A549 (cell line): Measurements from ENCODE around the gene CPAMD8. TPM values are rescaled to one million over a fixed set of nuclear protein-coding genes. Genes with fewer than 3 reads are reported as not detected.
A peak's percentile ranks its signal among the peaks of the same experiment; 100 is the strongest.

Source experiments
- ATAC-seq, 2 experiments: fragments of 200-7000 bp in 1 of 2; fragments of >200 bp in 1 of 2; cut with Nextera tagmentation in 1 of 2; cut with Tn5 transposase in 1 of 2; 3 replicates each; pipeline versions ENCODE4 v1.8.0 to v1.9.1; 2018 to 2020; ENCODE audit warnings: mild to moderate bottlenecking in 1 of 2, moderate library complexity in 1 of 2
- CTCF ChIA-PET: fragments of 300-600 bp; sonication (Branson Sonifier 250); formaldehyde crosslinking; extraction: SDS; loops from one replicate; lab custom pipeline; 2021; ENCODE audit warnings: antibody characterized with exemption, inconsistent platforms; lab: Yijun Ruan, JAX
- POLR2A ChIA-PET: fragments of 350-600 bp; formaldehyde crosslinking; extraction: SDS; loops from one replicate; lab custom pipeline; 2021; ENCODE audit warnings: antibody characterized with exemption, inconsistent platforms; lab: Yijun Ruan, JAX
- DNase-seq, 2 experiments: peaks; one replicate each; pipeline versions ENCODE4 v3.0.0 to v3.0.0-alpha.2; 2011 to 2016; ENCODE audit warnings: low read depth in 1 of 2, low spot score in 1 of 2
- FAIRE-seq: peaks from 2 replicates; lab custom pipeline; 2011; peaks lifted over from hg19 to GRCh38; lab: Jason Lieb, UNC
- H3K27ac ChIP-seq, 2 experiments: fragments of >200 bp; sonication (Bioruptor Twin); formaldehyde crosslinking; 3 replicates each; pipeline ENCODE4 v1.5.1; 2016 to 2017
- H3K4me1 ChIP-seq: fragments of >200 bp; sonication (Bioruptor Twin); formaldehyde crosslinking; 3 replicates; pipeline ENCODE4 v1.6.1; 2016
- H3K4me2 ChIP-seq: fragments of >200 bp; sonication (Bioruptor Twin); formaldehyde crosslinking; 3 replicates; pipeline ENCODE4 v1.6.1; 2016
- H3K4me3 ChIP-seq: fragments of >200 bp; sonication (Bioruptor Twin); formaldehyde crosslinking; 3 replicates; pipeline ENCODE4 v1.5.1; 2016
- H3K9me3 ChIP-seq: fragments of >200 bp; sonication (Bioruptor Twin); formaldehyde crosslinking; 3 replicates; pipeline ENCODE4 v1.6.1; 2016
- BHLHE40 ChIP-seq: IDR thresholded peaks from 2 replicates; pipeline ENCODE4 v1.6.1; 2012; ENCODE audit warnings: low read depth, low read length, inconsistent platforms
- CBX2 ChIP-seq: fragments of 200-600 bp; sonication (generic); IDR thresholded peaks from 2 replicates; pipeline ENCODE4 v1.6.1; 2016; ENCODE audit warnings: low read depth, mild to moderate bottlenecking, borderline replicate concordance
- CHD2 ChIP-seq: fragments of 150-350 bp; IDR thresholded peaks from 2 replicates; pipeline ENCODE4 v1.6.1; 2014; ENCODE audit warnings: low read length; ENCODE audit not compliant: partially characterized antibody
- CTCF ChIP-seq: fragments of >200 bp; sonication (Bioruptor Twin); formaldehyde crosslinking; IDR thresholded peaks from 3 replicates; pipeline ENCODE4 v1.5.1; 2016
- ESRRA ChIP-seq: fragments of 150-350 bp; IDR thresholded peaks from 2 replicates; pipeline ENCODE4 v1.6.1; 2014; ENCODE audit warnings: mild to moderate bottlenecking, low read length, borderline replicate concordance
- FOSL2 ChIP-seq, 2 experiments: fragments of 450-650 bp in 1 of 2; fragments of >200 bp in 1 of 2; sonication (Bioruptor Twin) in 1 of 2; formaldehyde crosslinking; IDR thresholded peaks; 2 replicates each; pipeline versions ENCODE4 v1.5.0 to v1.6.1; 2016 to 2020; ENCODE audit warnings: mild to moderate bottlenecking in 1 of 2, moderate library complexity in 1 of 2
- GATA3 ChIP-seq: IDR thresholded peaks from 2 replicates; pipeline ENCODE4 v1.6.1; 2012; ENCODE audit warnings: borderline replicate concordance
- HMGXB4 ChIP-seq: fragments of 250-450 bp; sonication (Bioruptor Pico); IDR thresholded peaks from 2 replicates; pipeline ENCODE4 v1.5.0; 2021; ENCODE audit warnings: mild to moderate bottlenecking, moderate library complexity, borderline replicate concordance
- MAFK ChIP-seq: fragments of 450-650 bp; IDR thresholded peaks from 2 replicates; pipeline ENCODE4 v1.6.1; 2014; ENCODE audit not compliant: partially characterized antibody
- NR3C1 ChIP-seq: fragments of >200 bp; sonication (Bioruptor Twin); formaldehyde crosslinking; IDR thresholded peaks from 3 replicates; pipeline ENCODE4 v1.6.1; 2017
- POLR2AphosphoS2 ChIP-seq: conservative IDR thresholded peaks from 2 replicates; pipeline ENCODE4 v1.6.1; 2012; ENCODE audit warnings: low read length, improper control_type of control experiment, inconsistent platforms
- RAD21 ChIP-seq, 2 experiments: fragments of >200 bp in 1 of 2; sonication (Bioruptor Twin) in 1 of 2; formaldehyde crosslinking in 1 of 2; IDR thresholded peaks in 1 of 2; conservative IDR thresholded peaks in 1 of 2; 2 replicates in 1 of 2; 3 replicates in 1 of 2; pipeline ENCODE4 v1.6.1; 2012 to 2018; ENCODE audit warnings: inconsistent platforms in 1 of 2
- RARB ChIP-seq: fragments of 250-450 bp; sonication (Bioruptor Pico); IDR thresholded peaks from 2 replicates; pipeline ENCODE4 v1.8.0; 2021; ENCODE audit warnings: mild to moderate bottlenecking, moderate library complexity
- SMC3 ChIP-seq: fragments of >200 bp; sonication (Bioruptor Twin); formaldehyde crosslinking; IDR thresholded peaks from 3 replicates; pipeline ENCODE4 v1.6.1; 2018; ENCODE audit warnings: inconsistent platforms
- SREBF2 ChIP-seq: fragments of 450-650 bp; IDR thresholded peaks from 2 replicates; pipeline ENCODE4 v1.6.1; 2014; ENCODE audit warnings: mild to moderate bottlenecking, moderate library complexity
- ZSCAN20 ChIP-seq: fragments of 250-450 bp; sonication (Bioruptor Pico); IDR thresholded peaks from 2 replicates; pipeline ENCODE4 v1.8.0; 2022; ENCODE audit warnings: mild to moderate bottlenecking, moderate library complexity
- WGBS: methylation state at CpG from one replicate; pipeline ENCODE4 v1.1.6; 2017; ENCODE audit errors: missing lambda C conversion rate; 5-methylcytosine and 5-hydroxymethylcytosine counted together
- polyA plus RNA-seq, 4 experiments: library from polyadenylated mRNA; depleted of rRNA in 3 of 4; stranded (reverse); fragments of >200 nt; fragmentation: RNase III in 1 of 4; extraction: RNeasy Plus Mini Kit Qiagen cat#74134 plus additional on column Dnase treatment in 1 of 4; gene quantifications; 2 replicates in 3 of 4; 3 replicates in 1 of 4; pipeline ENCODE4 v1.2.3, GENCODE V29; 2011 to 2017
- TF ChIP-seq, protein P1 (sequence below): IDR thresholded peaks from 2 replicates; pipeline ENCODE4 v1.6.1; 2012
- TF ChIP-seq, protein P2 (sequence below): fragments of >200 bp; sonication (Bioruptor Twin); formaldehyde crosslinking; IDR thresholded peaks from 2 replicates; pipeline ENCODE4 v1.6.1; 2016

Gene CPAMD8
- polyA plus RNA-seq, 2 of the 4 experiments (the other 2 are of a cell fraction), result 0.03 TPM; not detected in 1

DNA sequence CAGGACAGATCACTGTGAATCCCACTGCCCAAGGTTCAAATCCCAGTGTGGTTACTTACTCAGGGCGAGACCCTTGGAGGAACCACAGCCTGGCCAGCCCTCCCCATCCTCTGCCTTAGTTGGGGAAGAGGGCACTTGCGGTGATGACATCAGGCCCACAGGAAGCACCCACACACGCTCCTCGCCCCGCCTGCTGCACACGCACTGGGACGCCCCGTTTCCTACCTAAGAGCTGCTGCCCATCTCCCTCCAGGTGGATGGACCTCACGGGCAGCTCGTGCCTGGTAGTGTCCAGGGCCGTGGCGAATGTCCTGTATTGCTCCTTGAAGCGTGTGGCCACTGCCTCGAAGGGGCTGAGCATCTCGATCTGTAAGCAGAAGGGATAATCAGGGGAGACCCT is 29.0 kb upstream of the CPAMD8 start:
- WGBS, result 95% methylated on average over 9 of the region's 15 CpGs
- DNase-seq (no peak), FAIRE-seq (no peak), ATAC-seq (no peak)
- no peak for TF ChIP-seq BHLHE40
- no peak for TF ChIP-seq RARB (CRISPR knock-in tag)
- no peak for TF ChIP-seq ESRRA
- CTCF ChIA-PET, result interaction anchor here (1.2 to 4.3 kb wide), 3 partner anchors 11 to 283 kb away, joined by 6 to 16 read pairs (median 6); no protein-coding TSS in a partner anchor
- H3K27ac ChIP-seq, result no peak overlapping the region
- no peaks in the 10 kb centered on the region for H3K4me1 ChIP-seq
- no peaks in the 10 kb centered on the region for H3K9me3 ChIP-seq
- POLR2A ChIA-PET, result no interaction called here
- no peak overlapping the region for H3K4me2 ChIP-seq
- no peak overlapping the region for H3K4me3 ChIP-seq

DNA sequence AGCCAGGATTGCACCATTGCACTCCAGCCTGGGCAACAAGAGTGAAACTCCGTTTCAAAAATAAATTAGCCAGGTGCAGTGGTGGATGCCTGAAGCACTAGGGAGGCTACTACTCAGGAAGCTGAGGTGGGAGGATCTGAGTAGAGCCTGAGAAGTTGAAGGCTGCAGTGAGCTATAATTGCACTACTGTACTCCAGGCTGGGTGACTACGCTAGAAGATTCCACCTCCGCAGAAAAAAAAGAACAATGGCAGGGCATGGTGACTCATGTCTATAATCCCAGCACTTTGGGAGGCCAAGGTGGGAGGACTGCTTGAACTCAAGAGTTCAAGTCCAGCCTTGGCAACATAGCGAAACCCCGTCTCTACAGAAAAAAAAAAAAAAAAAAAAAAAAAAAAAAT is 28.1 kb upstream of the CPAMD8 start:
- ChIA-PET CTCF (interaction anchor here (0.7 to 1.2 kb wide), 2 partner anchors 10 to 12 kb away, joined by 3 read pairs; no protein-coding TSS in a partner anchor), POLR2A (no interaction called here)
- Histone ChIP-seq H3K27ac (no peak overlapping the region), H3K4me3 (no peak overlapping the region), H3K4me2 (no peak overlapping the region), H3K4me1 (no peaks in the 10 kb centered on the region), H3K9me3 (no peaks in the 10 kb centered on the region)
- ATAC-seq (no peak), FAIRE-seq (no peak), DNase-seq (no peak)
- TF ChIP-seq SREBF2 (no peak), ZSCAN20 (no peak)
- 85% methylated on average over 5 of the region's 5 CpGs for WGBS

- POLR2A ChIA-PET, result no interaction called here
- Histone ChIP-seq H3K9me3 (no peaks in the 10 kb centered on the region), H3K4me3 (no peak overlapping the region), H3K4me1 (no peaks in the 10 kb centered on the region)
- DNase-seq, result peak in 1 of 2 experiments; percentile 42
- TF ChIP-seq HMGXB4 (no peak), CHD2 (no peak), FOSL2 (IDR thresholded peaks at IDR 0.05) (no peak), FOSL2 (CRISPR knock-in tag; IDR thresholded peaks at IDR 0.05) (no peak), SMC3 (peak; percentile 69), MAFK (no peak), POLR2AphosphoS2 (no peak), CBX2 (no peak), CTCF (peak; percentile 52), RAD21 (conservative IDR thresholded peaks at IDR 0.05 in 1 of 2, IDR thresholded peaks at IDR 0.05 in 1 of 2) (peak; percentile 57 to 63), NR3C1 (no peak), GATA3 (no peak), SREBF2 (no peak)
- TF ChIP-seq, protein P1, sequence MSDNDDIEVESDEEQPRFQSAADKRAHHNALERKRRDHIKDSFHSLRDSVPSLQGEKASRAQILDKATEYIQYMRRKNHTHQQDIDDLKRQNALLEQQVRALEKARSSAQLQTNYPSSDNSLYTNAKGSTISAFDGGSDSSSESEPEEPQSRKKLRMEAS, result no peak
- TF ChIP-seq, protein P2, sequence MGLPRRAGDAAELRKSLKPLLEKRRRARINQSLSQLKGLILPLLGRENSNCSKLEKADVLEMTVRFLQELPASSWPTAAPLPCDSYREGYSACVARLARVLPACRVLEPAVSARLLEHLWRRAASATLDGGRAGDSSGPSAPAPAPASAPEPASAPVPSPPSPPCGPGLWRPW, result no peak
- TF ChIP-seq, all 56 proteins: peak for 3
- 38% methylated on average over 8 of the region's 8 CpGs for WGBS
- ATAC-seq (peak; percentile 67 to 71), FAIRE-seq (no peak)
- Histone ChIP-seq H3K4me2 (no peak overlapping the region), H3K27ac (no peak overlapping the region)
- CTCF ChIA-PET, result interaction anchor here (0.6 to 3.5 kb wide), 34 partner anchors 9 to 1422 kb away, joined by 3 to 41 read pairs (median 4); partner anchors contain the start of gene NWD1
Measured at GRCh38 chr19:17052439-17052838, 25.8 kb upstream of the CPAMD8 start.
